Measurements from ENCODE around the gene APOBEC3G.
"Not testable (repeated sequence)": the region's sequence is repeated elsewhere in the genome, so short reads cannot be mapped to it uniquely, and the experiment has no call there.

DNA sequence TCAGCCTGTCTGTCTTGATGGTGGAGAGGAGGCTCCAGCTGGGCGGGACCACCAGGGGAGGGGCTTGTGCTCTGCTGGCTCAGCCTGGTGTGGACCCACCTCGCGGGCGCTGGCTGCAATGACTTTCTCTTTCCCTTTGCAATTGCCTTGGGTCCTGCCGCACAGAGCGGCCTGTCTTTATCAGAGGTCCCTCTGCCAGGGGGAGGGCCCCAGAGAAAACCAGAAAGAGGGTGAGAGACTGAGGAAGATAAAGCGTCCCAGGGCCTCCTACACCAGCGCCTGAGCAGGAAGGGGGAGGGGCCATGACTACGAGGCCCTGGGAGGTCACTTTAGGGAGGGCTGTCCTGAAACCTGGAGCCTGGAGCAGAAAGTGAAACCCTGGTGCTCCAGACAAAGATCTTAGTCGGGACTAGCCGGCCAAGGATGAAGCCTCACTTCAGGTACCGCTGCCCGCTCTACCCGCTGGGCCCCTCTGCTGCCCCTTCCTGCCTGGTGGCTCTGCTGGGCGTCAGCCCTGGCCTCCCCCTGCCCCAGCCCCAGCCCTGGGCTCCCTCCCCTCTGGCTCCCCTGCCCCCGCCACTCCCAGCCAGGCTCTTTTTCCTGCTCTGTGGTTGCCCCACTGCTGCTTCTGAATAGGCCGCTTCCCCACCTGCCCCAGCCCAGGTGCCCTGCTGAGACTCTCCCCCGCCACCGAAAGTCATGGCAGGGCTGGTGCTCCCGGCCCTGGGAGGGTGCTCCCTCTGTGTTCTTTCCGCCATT lies 36.4 kb upstream of the APOBEC3G start, which contains the start of gene APOBEC3F:
- TF ChIP-seq, protein P1, sequence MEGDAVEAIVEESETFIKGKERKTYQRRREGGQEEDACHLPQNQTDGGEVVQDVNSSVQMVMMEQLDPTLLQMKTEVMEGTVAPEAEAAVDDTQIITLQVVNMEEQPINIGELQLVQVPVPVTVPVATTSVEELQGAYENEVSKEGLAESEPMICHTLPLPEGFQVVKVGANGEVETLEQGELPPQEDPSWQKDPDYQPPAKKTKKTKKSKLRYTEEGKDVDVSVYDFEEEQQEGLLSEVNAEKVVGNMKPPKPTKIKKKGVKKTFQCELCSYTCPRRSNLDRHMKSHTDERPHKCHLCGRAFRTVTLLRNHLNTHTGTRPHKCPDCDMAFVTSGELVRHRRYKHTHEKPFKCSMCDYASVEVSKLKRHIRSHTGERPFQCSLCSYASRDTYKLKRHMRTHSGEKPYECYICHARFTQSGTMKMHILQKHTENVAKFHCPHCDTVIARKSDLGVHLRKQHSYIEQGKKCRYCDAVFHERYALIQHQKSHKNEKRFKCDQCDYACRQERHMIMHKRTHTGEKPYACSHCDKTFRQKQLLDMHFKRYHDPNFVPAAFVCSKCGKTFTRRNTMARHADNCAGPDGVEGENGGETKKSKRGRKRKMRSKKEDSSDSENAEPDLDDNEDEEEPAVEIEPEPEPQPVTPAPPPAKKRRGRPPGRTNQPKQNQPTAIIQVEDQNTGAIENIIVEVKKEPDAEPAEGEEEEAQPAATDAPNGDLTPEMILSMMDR (conservative IDR thresholded peaks at IDR 0.05 in 1 of 2, IDR thresholded peaks at IDR 0.05 in 1 of 2; ENCODE audit: low read depth in 1 of 2, low read length in 2 of 2): peak in 1 of 2 donors; percentile 7
- TF ChIP-seq EZH2 (IDR thresholded peaks at IDR 0.05; ENCODE audit: low read length, missing control alignments): not testable (repeated sequence)
